GM11168 (cell line): ENCODE results near the gene SS18L1.
"Not testable (repeated sequence)": the region's sequence is repeated elsewhere in the genome, so short reads cannot be mapped to it uniquely, and the experiment has no call there.

Experiments used
- in situ Hi-C: fragments of 300-500 bp; cut with MboI; formaldehyde crosslinking; loops from one replicate; pipeline ENCODE4 v1.12.0; 2022; ENCODE audit warnings: low sequenced_read_pairs; ENCODE audit not compliant: unreplicated experiment

SS18L1 gene

GRCh38 chr20:62143081-62143956 is at the start of gene SS18L1, which contains the start of gene PSMA7:
SS18L1 (plus strand) TSS chr20:62143769; CDS start chr20:62143821, 52 bp downstream.
PSMA7 (minus strand) TSS chr20:62143394; CDS start chr20:62143303, 91 bp downstream.
- in situ Hi-C loops = no loop called here

- in situ Hi-C loops = no loop called here
Measured at GRCh38 chr20:62096421-62097380, 46.9 kb upstream of the SS18L1 start.

GRCh38 chr20:62097881-62098407 is 45.6 kb upstream of the SS18L1 start:
- in situ Hi-C loops = no loop called here

GRCh38 chr20:62101078-62101477 is 42.5 kb upstream of the SS18L1 start:
- in situ Hi-C loops = no loop called here

- in situ Hi-C loops = no loop called here
Measured at GRCh38 chr20:62103508-62104233, 39.9 kb upstream of the SS18L1 start.

GRCh38 chr20:62104234-62104789 is 39.3 kb upstream of the SS18L1 start:
- in situ Hi-C loops = no loop called here

- in situ Hi-C loops = no loop called here
Measured at GRCh38 chr20:62104791-62105345, 38.7 kb upstream of the SS18L1 start.

GRCh38 chr20:62105592-62105991 is 38.0 kb upstream of the SS18L1 start:
- in situ Hi-C loops = no loop called here

- in situ Hi-C loops = no loop called here
Measured at GRCh38 chr20:62111148-62111547, 32.4 kb upstream of the SS18L1 start.

GRCh38 chr20:62112368-62112767 is 31.2 kb upstream of the SS18L1 start:
- in situ Hi-C loops = no loop called here

- in situ Hi-C loops = no loop called here
Measured at GRCh38 chr20:62114894-62115293, 28.7 kb upstream of the SS18L1 start.

- in situ Hi-C loops = not testable (repeated sequence)
Measured at GRCh38 chr20:62115800-62116407, 27.7 kb upstream of the SS18L1 start.

- in situ Hi-C loops = no loop called here
Measured at GRCh38 chr20:62116558-62117361, 26.8 kb upstream of the SS18L1 start.

GRCh38 chr20:62117362-62117646 is 26.3 kb upstream of the SS18L1 start:
- in situ Hi-C loops = no loop called here

- in situ Hi-C loops = no loop called here
Measured at GRCh38 chr20:62117658-62118057, 25.9 kb upstream of the SS18L1 start.

GRCh38 chr20:62118113-62119043 is 25.2 kb upstream of the SS18L1 start:
- in situ Hi-C loops = no loop called here

GRCh38 chr20:62119115-62119514 is 24.5 kb upstream of the SS18L1 start:
- in situ Hi-C loops = no loop called here
